MM.1S (cell line): Measurements from ENCODE around the gene HECW1.

ENCODE experiments used
- DNase-seq: peaks from one replicate; pipeline ENCODE4 v3.0.0-alpha.2; 2015
- H2AFZ ChIP-seq: fragments of 300-600 bp; sonication (generic); 2 replicates; pipeline ENCODE4 v1.6.0; 2016; ENCODE audit warnings: antibody characterized with exemption, low read length
- H3F3A ChIP-seq: fragments of 300-600 bp; sonication (generic); 2 replicates; pipeline ENCODE4 v1.6.1; 2016; ENCODE audit warnings: mild to moderate bottlenecking, antibody characterized with exemption, low read length, moderate library complexity, mixed read lengths; ENCODE audit not compliant: insufficient read depth
- H3K27ac ChIP-seq: fragments of 300-600 bp; sonication (generic); 2 replicates; pipeline ENCODE4 v1.5.1; 2016; ENCODE audit warnings: mild to moderate bottlenecking, low read length
- H3K27me3 ChIP-seq: fragments of 300-600 bp; sonication (generic); replicated peaks from 2 replicates; pipeline ENCODE4 v1.6.0; 2016; ENCODE audit warnings: low read length; ENCODE audit not compliant: insufficient read depth
- H3K36me3 ChIP-seq: fragments of 300-600 bp; sonication (generic); replicated peaks from 2 replicates; pipeline ENCODE4 v1.6.1; 2016; ENCODE audit warnings: mild to moderate bottlenecking, low read length, mixed read lengths; ENCODE audit not compliant: insufficient read depth
- H3K4me1 ChIP-seq: fragments of 300-600 bp; sonication (generic); 2 replicates; pipeline ENCODE4 v1.6.1; 2016; ENCODE audit warnings: low read length, mixed read lengths
- H3K4me2 ChIP-seq: fragments of 300-600 bp; sonication (generic); 2 replicates; pipeline ENCODE4 v1.6.0; 2016; ENCODE audit warnings: low read depth, low read length
- H3K4me3 ChIP-seq: fragments of 300-600 bp; sonication (generic); 2 replicates; pipeline ENCODE4 v1.5.1; 2016; ENCODE audit warnings: low read length, mixed read lengths
- H3K79me2 ChIP-seq: fragments of 300-600 bp; sonication (generic); 2 replicates; pipeline ENCODE4 v1.6.1; 2016; ENCODE audit warnings: mixed run types, low read length, mixed read lengths
- H3K9ac ChIP-seq: fragments of 300-600 bp; sonication (generic); 2 replicates; pipeline ENCODE4 v1.6.1; 2016; ENCODE audit warnings: low read length, mixed read lengths
- H3K9me2 ChIP-seq: fragments of 300-600 bp; sonication (generic); replicated peaks from 2 replicates; pipeline ENCODE4 v1.6.1; 2016; ENCODE audit warnings: mild to moderate bottlenecking, low read length, mixed read lengths; ENCODE audit not compliant: insufficient read depth
- H3K9me3 ChIP-seq: fragments of 300-600 bp; sonication (generic); replicated peaks from 2 replicates; pipeline ENCODE4 v1.6.1; 2016; ENCODE audit warnings: mild to moderate bottlenecking, low read length, mixed read lengths; ENCODE audit not compliant: insufficient read depth
- H4K20me1 ChIP-seq: fragments of 300-600 bp; sonication (generic); 2 replicates; pipeline ENCODE4 v1.6.1; 2016; ENCODE audit warnings: mild to moderate bottlenecking, low read length, moderate library complexity, mixed read lengths; ENCODE audit not compliant: insufficient read depth
- CTCF ChIP-seq: fragments of 300-600 bp; sonication (generic); IDR thresholded peaks from 2 replicates; pipeline ENCODE4 v1.5.1; 2016; ENCODE audit warnings: antibody characterized with exemption, low read length, mixed read lengths
- EZH2 ChIP-seq: fragments of 300-600 bp; sonication (generic); optimal IDR thresholded peaks from 2 replicates; pipeline ENCODE3; 2017; ENCODE audit warnings: low read depth, mild to moderate bottlenecking, antibody characterized with exemption, low read length, mixed read lengths
- EZH2phosphoT487 ChIP-seq: fragments of 300-600 bp; sonication (generic); IDR thresholded peaks from 2 replicates; pipeline ENCODE4 v1.6.1; 2018; ENCODE audit warnings: antibody characterized with exemption, low read length

Gene HECW1

GRCh38 chr7:43113622-43114457 lies 1.4 kb downstream of the HECW1 start:
- H3K27me3 ChIP-seq, result no peaks in the 10 kb centered on the region
- H2AFZ ChIP-seq, result peak overlapping the region; percentile 8; the same call in 1 of the 2 replicates
- no peak overlapping the region for H3K27ac ChIP-seq
- no peaks in the 10 kb centered on the region for H3K36me3 ChIP-seq
- peaks cover 31% of the 10 kb centered on the region for H3K79me2 ChIP-seq
- H4K20me1 ChIP-seq, result no peaks in the 10 kb centered on the region
- peak overlapping the region; percentile 45 for H3K4me3 ChIP-seq
- H3K4me1 ChIP-seq, result peaks cover 36% of the 10 kb centered on the region
- H3F3A ChIP-seq, result peaks cover 31% of the 10 kb centered on the region
- no peaks in the 10 kb centered on the region for H3K9me3 ChIP-seq
- no peaks in the 10 kb centered on the region for H3K9me2 ChIP-seq
- peak overlapping the region; percentile 93 for H3K4me2 ChIP-seq
- TF ChIP-seq EZH2phosphoT487 (no peak), EZH2 (no peak), CTCF (no peak)
- H3K9ac ChIP-seq, result no peak overlapping the region; the same call in 1 of the 2 replicates
- no peak for DNase-seq

- no peak overlapping the region for H3K4me3 ChIP-seq
- no peak overlapping the region for H3K9ac ChIP-seq
- H3K27ac ChIP-seq, result no peak overlapping the region
Measured at GRCh38 chr7:43114458-43114780, 2.0 kb downstream of the HECW1 start.

DNA sequence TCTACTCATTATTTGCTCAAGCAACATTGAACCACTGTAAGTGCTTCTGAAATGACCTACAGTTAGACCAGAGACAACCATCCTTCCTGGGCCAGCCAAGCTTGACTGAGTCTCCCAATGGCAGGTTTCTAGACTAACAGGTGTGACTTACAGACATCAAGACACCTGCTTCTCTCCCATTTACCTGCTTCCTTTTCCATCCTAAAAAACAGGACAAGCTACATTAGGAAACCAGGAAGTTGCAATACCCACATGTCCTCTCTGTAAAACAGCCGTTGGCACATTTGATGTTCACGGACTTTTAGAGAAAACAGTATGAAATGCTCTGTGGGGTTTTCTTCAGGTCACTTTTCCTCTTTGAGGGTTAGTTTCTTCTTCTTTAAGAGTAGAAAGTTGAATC lies 4.0 kb downstream of the HECW1 start:
- Histone ChIP-seq H3K36me3 (no peaks in the 10 kb centered on the region), H3K27ac (no peak overlapping the region), H3K27me3 (no peaks in the 10 kb centered on the region), H3K9me3 (no peaks in the 10 kb centered on the region), H3K9me2 (no peaks in the 10 kb centered on the region), H3K79me2 (peaks cover 31% of the 10 kb centered on the region), H3K4me2 (no peak overlapping the region), H3K4me1 (peaks cover 14% of the 10 kb centered on the region), H3K9ac (no peak overlapping the region), H3K4me3 (no peak overlapping the region), H2AFZ (no peak overlapping the region), H4K20me1 (no peaks in the 10 kb centered on the region), H3F3A (peaks cover 10% of the 10 kb centered on the region)
- DNase-seq, result no peak
- TF ChIP-seq EZH2phosphoT487 (no peak), EZH2 (no peak), CTCF (no peak)

More at GRCh38 chr7:43114458-43114780, 2.0 kb downstream of the HECW1 start:
- Histone ChIP-seq H3K27me3 (no peaks in the 10 kb centered on the region), H3F3A (peaks cover 29% of the 10 kb centered on the region), H3K9me2 (no peaks in the 10 kb centered on the region), H3K4me1 (peaks cover 30% of the 10 kb centered on the region), H3K9me3 (no peaks in the 10 kb centered on the region), H4K20me1 (no peaks in the 10 kb centered on the region), H3K79me2 (peaks cover 31% of the 10 kb centered on the region), H2AFZ (no peak overlapping the region), H3K4me2 (no peak overlapping the region), H3K36me3 (no peaks in the 10 kb centered on the region)
- no peak for DNase-seq
- no peak for TF ChIP-seq CTCF
- TF ChIP-seq EZH2, result no peak
- no peak for TF ChIP-seq EZH2phosphoT487
